K562 (cell line): ENCODE results near the gene CCDC3. TPM values are rescaled to one million over a fixed set of nuclear protein-coding genes. Genes with fewer than 3 reads are reported as not detected.

Source experiments
- ATAC-seq: fragments of 200-7000 bp; cut with Tn5 transposase; 3 replicates; pipeline ENCODE4 v1.9.1; 2020; ENCODE audit warnings: moderate library complexity
- BruUV-seq: library from RNA; stranded (reverse); fragments of 400-500 nt; replicated peaks from 2 replicates; lab custom pipeline; 2021; lab: Mats Ljungman, UMichigan
- CTCF ChIA-PET: fragments of 300-600 bp; formaldehyde crosslinking; extraction: SDS; loops from one replicate; lab custom pipeline; 2021; ENCODE audit warnings: low intra/inter-chr PET ratio; lab: Yijun Ruan, JAX
- POLR2A ChIA-PET: fragments of 300-600, 350-650 bp; sonication (Branson Sonifier 250); formaldehyde crosslinking; extraction: SDS; loops from one replicate; lab custom pipeline; 2021; ENCODE audit warnings: antibody characterized with exemption, inconsistent platforms; lab: Yijun Ruan, JAX
- DNase-seq, 4 experiments: peaks; one replicate each; pipeline versions ENCODE4 v3.0.0 to v3.0.0-alpha.2; 2011 to 2018; ENCODE audit warnings: low spot score in 3 of 4, mixed read lengths in 3 of 4; ENCODE audit errors: extremely low read depth in 1 of 4
- FAIRE-seq: peaks from 2 replicates; lab custom pipeline; 2011; peaks lifted over from hg19 to GRCh38; lab: Jason Lieb, UNC
- H2AFZ ChIP-seq: 2 replicates; pipeline ENCODE4 v1.6.0; 2011; ENCODE audit warnings: low read depth, low read length, control low read depth, inconsistent platforms
- H3K27ac ChIP-seq: fragments of 200-600 bp; 3 replicates; pipeline ENCODE4 v1.8.0; 2011; ENCODE audit warnings: low read depth, mild to moderate bottlenecking, control low read depth, inconsistent platforms, low read length, moderate library complexity, mixed read lengths; ENCODE audit errors: extremely low read depth
- H3K27me3 ChIP-seq, 2 experiments: fragments of 300-600 bp in 1 of 2; 2 replicates in 1 of 2; 3 replicates in 1 of 2; pipeline versions ENCODE4 v1.6.0 to v1.8.0; 2011; ENCODE audit warnings: inconsistent platforms in 2 of 2, low read length in 2 of 2, mild to moderate bottlenecking in 1 of 2, mixed read lengths in 1 of 2, moderate library complexity in 1 of 2; ENCODE audit not compliant: control insufficient read depth in 2 of 2, insufficient read depth in 2 of 2
- H3K36me3 ChIP-seq: fragments of 300-600 bp; 3 replicates; pipeline ENCODE4 v1.8.0; 2011; ENCODE audit warnings: mild to moderate bottlenecking, low read length, inconsistent platforms; ENCODE audit not compliant: control insufficient read depth, insufficient read depth
- H3K4me1 ChIP-seq, 2 experiments: fragments of 200-600 bp in 1 of 2; replicated peaks in 1 of 2; 2 replicates in 1 of 2; 3 replicates in 1 of 2; pipeline versions ENCODE4 v1.5.1 to v1.8.0; 2011; ENCODE audit warnings: inconsistent platforms in 2 of 2, low read length in 2 of 2, mild to moderate bottlenecking in 1 of 2, mixed read lengths in 1 of 2, moderate library complexity in 1 of 2; ENCODE audit not compliant: control insufficient read depth in 2 of 2, insufficient read depth in 2 of 2
- H3K4me2 ChIP-seq: 2 replicates; pipeline ENCODE4 v1.6.1; 2011; ENCODE audit warnings: low read length, control low read depth, inconsistent platforms, mixed read lengths; ENCODE audit not compliant: insufficient read depth
- H3K4me3 ChIP-seq: fragments of 200-600 bp; sonication (generic), shearing (Covaris generic); 2 replicates; pipeline ENCODE4 v1.5.1; 2016; ENCODE audit warnings: control low read depth, inconsistent platforms
- H3K79me2 ChIP-seq: fragments of 200-600 bp; 3 replicates; pipeline ENCODE4 v1.8.0; 2011; ENCODE audit warnings: low read length, inconsistent platforms; ENCODE audit not compliant: control insufficient read depth, insufficient read depth
- H3K9ac ChIP-seq, 2 experiments: 2 replicates each; pipeline versions ENCODE4 v1.6.0 to v1.6.1; 2011; ENCODE audit warnings: low read depth in 2 of 2, low read length in 2 of 2, control low read depth in 1 of 2, inconsistent platforms in 1 of 2, mild to moderate bottlenecking in 1 of 2, mixed read lengths in 1 of 2; ENCODE audit not compliant: insufficient read depth in 1 of 2
- H3K9me1 ChIP-seq: one replicate; pipeline ENCODE4 v1.6.0; 2011; ENCODE audit warnings: inconsistent platforms, mild to moderate bottlenecking, low read length, moderate library complexity; ENCODE audit not compliant: control insufficient read depth, insufficient read depth
- H3K9me3 ChIP-seq: replicated peaks from 2 replicates; pipeline ENCODE4 v1.5.1; 2011; ENCODE audit warnings: low read depth, low read length, inconsistent platforms; ENCODE audit not compliant: control insufficient read depth, insufficient read depth
- H4K20me1 ChIP-seq: replicated peaks from 2 replicates; pipeline ENCODE4 v1.6.1; 2011; ENCODE audit warnings: low read length, inconsistent platforms, mixed read lengths; ENCODE audit not compliant: control insufficient read depth, insufficient read depth
- POU5F1 ChIP-seq: fragments of 150-350 bp; IDR thresholded peaks from 2 replicates; pipeline ENCODE4 v1.6.1; 2014; ENCODE audit warnings: borderline replicate concordance, low read length, low read depth, mild to moderate bottlenecking; ENCODE audit not compliant: partially characterized antibody
- ZNF217 ChIP-seq: sonication (generic); formaldehyde crosslinking; IDR thresholded peaks from 2 replicates; pipeline ENCODE4 v1.8.0; 2022; ENCODE audit warnings: mild to moderate bottlenecking, missing genetic modification reagents
- ZNF76 ChIP-seq: fragments of 250-450 bp; sonication (Bioruptor Pico); IDR thresholded peaks from 2 replicates; pipeline ENCODE4 v1.4.0; 2020; ENCODE audit warnings: mild to moderate bottlenecking, moderate library complexity, borderline replicate concordance
- WGBS: fragments of 100-300 bp; shearing (Covaris generic); methylation state at CpG from one replicate; pipeline ENCODE4 v1.1.6; 2016; ENCODE audit warnings: low coverage, mixed read lengths; ENCODE audit not compliant: insufficient coverage; ENCODE audit errors: missing lambda C conversion rate; 5-methylcytosine and 5-hydroxymethylcytosine counted together
- in situ Hi-C: fragments of 300-500 bp; cut with MboI; formaldehyde crosslinking; loops from 4 replicates; pipeline ENCODE4 v1.15.0; 2018; ENCODE audit warnings: inconsistent platforms, mixed read lengths
- intact Hi-C: fragments of 100-400 bp; cut with micrococcal nuclease; formaldehyde crosslinking; loops from 2 replicates; pipeline ENCODE4 v1.14.2; 2022
- polyA plus RNA-seq, 8 experiments: library from polyadenylated mRNA; depleted of rRNA in 4 of 8; stranded (reverse) in 5 of 8; unstranded in 3 of 8; fragments of >200 nt; fragmentation: Nextera tagmentation in 2 of 8; fragmentation: Illumina TruSeq in 1 of 8; extraction: Ambion mirVana in 2 of 8; extraction: Trizol in 1 of 8; gene quantifications; 2 replicates each; pipeline versions ENCODE4 v1.2.1 to v1.2.3, GENCODE V29; 2011 to 2014; ENCODE audit warnings: inconsistent platforms in 1 of 8, missing spikeins in 1 of 8
- total RNA-seq, 7 experiments: library from RNA; depleted of rRNA in 6 of 7; stranded (reverse); fragments of >200 nt in 6 of 7; fragmentation: Illumina TruSeq in 2 of 7; extraction: Trizol in 2 of 7; gene quantifications; 2 replicates each; pipeline versions ENCODE4 v1.2.1 to v1.2.3, GENCODE V29; 2011 to 2021; ENCODE audit warnings: low replicate concordance in 1 of 7
- TF ChIP-seq, protein P1 (sequence below): fragments of 250-450 bp; sonication (Bioruptor Pico); IDR thresholded peaks from 2 replicates; pipeline ENCODE4 v1.5.1; 2021; ENCODE audit warnings: mild to moderate bottlenecking
- TF ChIP-seq, protein P2 (sequence below): fragments of 450-650 bp; formaldehyde crosslinking; IDR thresholded peaks from 2 replicates; pipeline ENCODE4 v1.4.0; 2020; ENCODE audit warnings: mild to moderate bottlenecking, moderate library complexity
- TF ChIP-seq, protein P3 (sequence below): sonication (generic); formaldehyde crosslinking; IDR thresholded peaks from 2 replicates; pipeline ENCODE4 v1.8.1; 2023; ENCODE audit warnings: mild to moderate bottlenecking, missing genetic modification reagents

The CCDC3 gene
- total and polyA plus RNA-seq, 9 of the 15 experiments (the other 6 are each of a cell fraction or from before 2014, with no cell fraction given), result not detected

DNA sequence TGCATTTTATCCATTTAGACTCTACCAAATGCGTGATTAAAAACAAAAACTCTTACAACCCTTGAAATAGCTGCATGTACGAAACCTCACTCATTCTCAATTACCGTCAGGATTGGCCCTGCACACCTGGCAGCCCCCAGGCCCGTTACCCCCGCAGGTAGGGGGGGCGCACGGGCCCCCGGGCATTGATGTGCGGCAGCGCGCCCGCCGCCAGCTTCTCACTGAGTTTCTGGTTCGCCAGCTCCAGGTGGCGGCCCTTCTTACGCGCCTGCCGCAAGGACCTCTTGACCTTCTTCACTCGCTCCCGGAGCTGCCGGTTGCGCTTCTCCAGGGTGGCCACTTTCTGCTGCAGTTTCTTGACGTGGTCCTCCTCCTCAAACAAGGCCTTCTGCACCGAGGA, 103.2 kb downstream of the CCDC3 start:
- no peaks in the 10 kb centered on the region for H3K9me3 ChIP-seq
- FAIRE-seq, result no peak
- ChIA-PET CTCF (no interaction called here), POLR2A (no interaction called here)
- TF ChIP-seq, protein P1, sequence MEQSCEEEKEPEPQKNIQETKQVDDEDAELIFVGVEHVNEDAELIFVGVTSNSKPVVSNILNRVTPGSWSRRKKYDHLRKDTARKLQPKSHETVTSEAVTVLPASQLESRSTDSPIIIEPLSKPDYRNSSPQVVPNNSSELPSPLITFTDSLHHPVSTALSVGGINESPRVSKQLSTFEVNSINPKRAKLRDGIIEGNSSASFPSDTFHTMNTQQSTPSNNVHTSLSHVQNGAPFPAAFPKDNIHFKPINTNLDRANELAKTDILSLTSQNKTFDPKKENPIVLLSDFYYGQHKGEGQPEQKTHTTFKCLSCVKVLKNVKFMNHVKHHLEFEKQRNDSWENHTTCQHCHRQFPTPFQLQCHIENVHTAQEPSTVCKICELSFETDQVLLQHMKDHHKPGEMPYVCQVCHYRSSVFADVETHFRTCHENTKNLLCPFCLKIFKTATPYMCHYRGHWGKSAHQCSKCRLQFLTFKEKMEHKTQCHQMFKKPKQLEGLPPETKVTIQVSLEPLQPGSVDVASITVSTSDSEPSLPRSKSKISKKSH (CRISPR knock-in tag), result no peak
- TF ChIP-seq POU5F1, result no peak
- TF ChIP-seq, protein P2, sequence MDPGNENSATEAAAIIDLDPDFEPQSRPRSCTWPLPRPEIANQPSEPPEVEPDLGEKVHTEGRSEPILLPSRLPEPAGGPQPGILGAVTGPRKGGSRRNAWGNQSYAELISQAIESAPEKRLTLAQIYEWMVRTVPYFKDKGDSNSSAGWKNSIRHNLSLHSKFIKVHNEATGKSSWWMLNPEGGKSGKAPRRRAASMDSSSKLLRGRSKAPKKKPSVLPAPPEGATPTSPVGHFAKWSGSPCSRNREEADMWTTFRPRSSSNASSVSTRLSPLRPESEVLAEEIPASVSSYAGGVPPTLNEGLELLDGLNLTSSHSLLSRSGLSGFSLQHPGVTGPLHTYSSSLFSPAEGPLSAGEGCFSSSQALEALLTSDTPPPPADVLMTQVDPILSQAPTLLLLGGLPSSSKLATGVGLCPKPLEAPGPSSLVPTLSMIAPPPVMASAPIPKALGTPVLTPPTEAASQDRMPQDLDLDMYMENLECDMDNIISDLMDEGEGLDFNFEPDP (CRISPR knock-in tag), result no peak
- TF ChIP-seq ZNF217 (CRISPR knock-in tag), result no peak
- TF ChIP-seq ZNF76, result no peak
- TF ChIP-seq, protein P3, sequence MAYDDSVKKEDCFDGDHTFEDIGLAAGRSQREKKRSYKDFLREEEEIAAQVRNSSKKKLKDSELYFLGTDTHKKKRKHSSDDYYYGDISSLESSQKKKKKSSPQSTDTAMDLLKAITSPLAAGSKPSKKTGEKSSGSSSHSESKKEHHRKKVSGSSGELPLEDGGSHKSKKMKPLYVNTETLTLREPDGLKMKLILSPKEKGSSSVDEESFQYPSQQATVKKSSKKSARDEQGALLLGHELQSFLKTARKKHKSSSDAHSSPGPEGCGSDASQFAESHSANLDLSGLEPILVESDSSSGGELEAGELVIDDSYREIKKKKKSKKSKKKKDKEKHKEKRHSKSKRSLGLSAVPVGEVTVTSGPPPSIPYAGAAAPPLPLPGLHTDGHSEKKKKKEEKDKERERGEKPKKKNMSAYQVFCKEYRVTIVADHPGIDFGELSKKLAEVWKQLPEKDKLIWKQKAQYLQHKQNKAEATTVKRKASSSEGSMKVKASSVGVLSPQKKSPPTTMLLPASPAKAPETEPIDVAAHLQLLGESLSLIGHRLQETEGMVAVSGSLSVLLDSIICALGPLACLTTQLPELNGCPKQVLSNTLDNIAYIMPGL (CRISPR knock-in tag), result no peak
- no peak overlapping the region for H3K9ac ChIP-seq
- no peaks in the 10 kb centered on the region for H3K4me1 ChIP-seq
- peaks cover 11 to 28% of the 10 kb centered on the region in 2 experiments; a peak in 4 of 5 replicates for H3K27me3 ChIP-seq
- no peaks in the 10 kb centered on the region; the same call in 1 of the 2 replicates for H4K20me1 ChIP-seq
- no peak overlapping the region for H2AFZ ChIP-seq
- no peaks in the 10 kb centered on the region for H3K9me1 ChIP-seq
- under 1% methylated on average over 24 of the region's 24 CpGs for WGBS
- no peak for DNase-seq
- H3K79me2 ChIP-seq, result no peaks in the 10 kb centered on the region
- intact Hi-C loops (no loop called here), in situ Hi-C loops (no loop called here)
- no peak overlapping the region for H3K4me3 ChIP-seq
- H3K4me2 ChIP-seq, result no peak overlapping the region
- ATAC-seq, result no peak
- H3K27ac ChIP-seq, result no peak overlapping the region
- no TSS peak for BruUV-seq
- no peaks in the 10 kb centered on the region for H3K36me3 ChIP-seq
